ENCODE results near the gene CTDSP2.

DNA sequence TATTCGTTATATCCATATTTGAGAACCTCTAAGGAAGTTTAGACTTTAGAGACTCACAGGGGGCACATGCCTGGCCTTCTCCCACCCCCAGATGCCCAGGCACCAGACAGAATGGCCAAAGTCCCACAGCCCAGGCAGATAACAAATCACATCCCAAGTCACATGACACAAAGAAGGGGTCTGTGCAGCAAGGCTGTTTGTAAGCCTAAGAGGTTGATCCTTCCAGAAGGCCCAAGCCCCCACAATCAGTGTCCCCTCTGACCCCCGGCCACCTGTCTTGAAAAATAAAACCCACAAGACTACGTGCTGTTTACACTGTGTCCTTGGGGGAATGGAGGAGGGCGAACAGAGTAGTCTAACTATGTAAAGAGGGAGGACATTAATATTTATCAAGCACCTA, 5.1 kb downstream of the CTDSP2 start:
- TF ChIP-seq POLR2A (IDR thresholded peaks at IDR 0.05) (no peak), CTCF (IDR thresholded peaks at IDR 0.05) (no peak)
